Measurements from ENCODE around the gene SLC45A1.

The SLC45A1 gene

DNA sequence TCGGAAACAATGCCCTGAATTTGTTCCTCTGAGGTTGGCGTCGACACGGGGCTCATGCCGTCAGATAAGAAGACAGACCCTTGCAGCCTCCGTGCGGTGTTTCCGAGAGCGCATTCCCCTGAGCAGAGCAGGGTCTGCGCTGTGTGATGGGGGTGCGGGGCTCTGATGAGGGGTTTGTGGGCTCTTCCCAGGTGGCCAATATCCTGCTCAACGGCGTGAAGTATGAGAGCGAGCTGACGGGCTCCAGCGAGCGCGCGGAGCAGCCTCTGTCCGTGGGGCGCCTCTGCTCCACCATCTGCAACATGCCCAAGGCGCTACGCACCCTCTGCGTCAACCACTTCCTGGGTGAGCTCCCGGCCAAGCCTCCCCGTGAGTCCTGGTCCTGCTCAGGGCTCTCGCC, 17.3 kb downstream of the SLC45A1 start:
- DNase-seq (ENCODE audit: low spot score): no peak

GRCh38 chr1:8337776-8338525, 20.0 kb downstream of the SLC45A1 start:
- no peak for DNase-seq (ENCODE audit: low spot score)

GRCh38 chr1:8338526-8339202, 20.8 kb downstream of the SLC45A1 start:
- DNase-seq (ENCODE audit: low spot score): no peak

DNA sequence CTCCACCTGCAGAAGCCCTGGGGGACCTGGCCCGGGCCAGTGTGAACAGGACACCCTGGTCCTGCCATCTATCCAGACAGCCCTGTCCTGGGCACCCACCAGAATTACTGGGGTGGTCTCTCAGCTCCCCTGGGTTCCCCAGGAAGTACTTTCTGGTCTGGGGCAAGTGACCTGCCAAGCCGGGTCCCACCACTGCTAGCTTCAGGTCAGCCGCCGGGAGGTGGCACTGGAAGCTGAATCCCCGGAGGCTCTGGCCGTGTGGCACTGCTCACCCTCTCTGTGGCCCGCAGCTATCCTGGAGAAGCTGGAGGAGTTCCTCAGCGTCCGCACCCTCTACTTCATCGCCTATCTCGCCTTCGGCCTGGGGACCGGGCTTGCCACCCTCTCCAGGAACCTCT, 21.3 kb downstream of the SLC45A1 start:
- DNase-seq (ENCODE audit: low spot score): no peak

DNA sequence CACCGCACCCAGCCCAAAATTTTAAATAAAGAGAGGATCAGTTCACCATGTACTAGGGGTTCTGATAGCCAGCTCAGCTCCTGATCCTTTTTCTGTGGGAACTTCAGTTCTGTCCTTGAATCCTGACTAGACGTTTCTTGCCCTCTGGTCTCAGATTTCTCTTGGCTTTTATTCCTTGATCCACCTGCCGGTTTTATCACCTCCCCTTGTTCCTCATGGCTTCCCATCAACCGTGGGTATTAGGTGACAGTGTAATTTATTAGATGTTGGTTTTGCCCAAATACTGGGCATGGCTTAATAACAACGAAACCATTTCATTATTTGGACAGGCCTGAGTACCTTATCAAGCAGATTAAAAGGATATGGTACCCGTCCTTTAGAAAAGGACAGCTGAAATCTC, 22.5 kb downstream of the SLC45A1 start:
- DNase-seq (ENCODE audit: low spot score): no peak

GRCh38 chr1:8342325-8342724, 24.4 kb downstream of the SLC45A1 start:
- no peak for DNase-seq (ENCODE audit: low spot score)

- DNase-seq (ENCODE audit: low spot score): no peak
Measured at GRCh38 chr1:8343044-8343443, 25.1 kb downstream of the SLC45A1 start.

GRCh38 chr1:8343464-8344001, 25.6 kb downstream of the SLC45A1 start:
- DNase-seq (ENCODE audit: low spot score): no peak

- DNase-seq (ENCODE audit: low spot score): no peak
Measured at GRCh38 chr1:8344893-8345507, 27.1 kb downstream of the SLC45A1 start.

- no peak for DNase-seq (ENCODE audit: low spot score)
Measured at GRCh38 chr1:8345621-8346415, 27.9 kb downstream of the SLC45A1 start.

DNA sequence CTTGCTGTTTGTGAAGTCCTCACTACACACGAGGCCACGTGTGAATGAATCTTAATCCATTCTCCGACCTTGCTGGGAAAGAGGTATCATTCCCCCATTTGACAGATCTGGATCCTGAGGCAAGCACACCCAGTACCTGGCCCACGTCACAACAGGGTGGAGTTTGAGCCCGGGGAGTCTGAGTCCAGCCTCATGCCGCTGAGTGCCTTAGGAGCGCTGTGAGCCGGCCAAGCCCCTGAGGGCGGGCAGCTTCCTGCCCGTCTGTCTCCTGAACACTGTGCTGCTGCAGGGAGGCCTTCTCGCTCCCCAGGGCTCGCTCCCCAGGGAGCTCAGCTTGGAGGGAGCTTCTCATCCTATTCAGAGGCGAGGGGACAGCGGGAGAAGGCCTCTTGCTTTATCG, 29.7 kb downstream of the SLC45A1 start:
- no peak for DNase-seq (ENCODE audit: low spot score)

DNA sequence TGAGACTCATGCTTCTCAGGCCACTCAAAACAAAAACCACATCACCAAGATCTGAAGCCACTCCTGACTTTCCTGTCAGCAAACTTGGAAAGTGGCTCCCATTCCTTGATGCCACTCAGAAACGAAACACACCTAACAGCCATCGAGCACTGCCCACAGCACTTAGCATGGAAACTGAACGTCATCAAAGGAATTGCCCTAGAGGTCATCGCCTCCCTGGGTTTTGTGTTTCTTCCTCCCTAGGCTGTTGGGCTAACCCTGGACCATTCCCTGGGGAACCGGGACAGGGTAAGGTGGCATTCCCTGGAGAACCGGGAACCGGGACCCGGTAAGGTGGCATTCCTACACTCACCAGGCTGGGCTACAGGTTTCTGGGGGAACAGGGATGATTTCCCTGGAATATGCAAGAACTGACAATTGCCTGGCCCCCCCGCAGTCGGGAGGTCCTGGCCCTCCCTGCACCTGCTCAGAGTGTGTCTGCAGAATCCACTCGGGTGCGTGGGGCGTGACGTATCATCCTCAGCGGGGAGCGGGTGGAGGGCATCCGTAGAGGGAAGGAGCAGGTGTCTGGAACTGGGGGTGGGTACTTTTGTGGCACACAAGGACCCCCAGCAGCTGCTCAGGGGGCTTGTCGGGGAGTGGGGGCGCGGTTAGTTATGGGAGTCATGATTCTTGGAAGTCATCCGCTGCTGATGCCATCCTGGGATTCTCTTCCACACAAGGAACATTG, 30.3 kb downstream of the SLC45A1 start:
- DNase-seq (ENCODE audit: low spot score): no peak

DNA sequence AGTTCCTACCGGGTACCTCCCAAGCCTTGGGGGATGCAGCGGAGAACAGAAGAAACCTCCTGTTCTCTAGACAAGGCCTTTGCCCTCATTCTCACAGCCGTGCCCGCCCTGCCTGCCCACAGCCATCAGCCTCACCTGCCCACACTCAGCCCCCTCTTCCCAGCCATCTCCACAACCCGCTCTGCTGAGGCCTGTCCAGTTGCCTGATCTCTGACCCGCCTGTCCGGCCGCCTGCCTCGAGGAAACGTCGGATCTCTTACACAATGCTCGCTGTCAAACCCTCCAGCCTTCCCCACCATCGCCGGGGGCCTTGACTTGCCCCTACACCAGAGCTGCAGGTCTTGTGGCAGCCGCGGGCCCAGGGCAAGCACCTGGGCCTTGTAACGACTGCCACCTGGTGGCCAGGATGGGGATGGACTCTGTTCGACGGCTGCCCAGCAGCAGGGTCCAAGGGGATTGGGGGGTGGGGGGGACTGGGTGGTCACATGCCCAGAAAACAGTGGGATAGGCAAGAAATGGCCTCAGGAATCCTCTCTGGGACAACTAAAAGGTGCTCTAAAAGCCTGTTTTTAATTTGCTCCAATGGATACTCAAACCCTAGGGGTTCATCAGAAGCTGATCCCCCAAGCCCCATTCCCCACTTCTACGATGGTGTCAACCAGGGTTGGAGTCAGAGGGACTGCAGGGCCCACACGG, 31.0 kb downstream of the SLC45A1 start:
- no peak for DNase-seq (ENCODE audit: low spot score)

GRCh38 chr1:8349473-8349865, 31.6 kb downstream of the SLC45A1 start:
- DNase-seq (ENCODE audit: low spot score): no peak

DNA sequence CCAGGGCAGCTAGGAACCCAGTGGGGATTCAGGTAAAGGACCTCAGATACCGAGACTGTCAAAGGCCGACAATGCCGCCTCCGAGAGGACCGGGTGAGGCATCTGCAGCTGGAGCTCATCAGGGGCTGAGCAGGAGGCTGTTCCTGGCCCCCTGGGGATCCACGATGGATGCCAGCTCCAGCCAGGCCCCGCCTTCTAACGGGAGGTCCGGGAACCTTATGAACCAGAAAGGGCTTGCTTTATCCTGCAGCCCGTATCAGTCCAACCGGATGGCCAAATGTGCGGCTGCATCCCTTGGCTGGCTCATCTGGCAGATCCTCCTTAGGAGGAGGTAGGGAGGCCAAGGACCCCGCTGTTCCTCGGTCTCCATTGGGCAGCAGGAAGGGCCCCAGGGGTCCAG, 32.0 kb downstream of the SLC45A1 start:
- no peak for DNase-seq (ENCODE audit: low spot score)

DNA sequence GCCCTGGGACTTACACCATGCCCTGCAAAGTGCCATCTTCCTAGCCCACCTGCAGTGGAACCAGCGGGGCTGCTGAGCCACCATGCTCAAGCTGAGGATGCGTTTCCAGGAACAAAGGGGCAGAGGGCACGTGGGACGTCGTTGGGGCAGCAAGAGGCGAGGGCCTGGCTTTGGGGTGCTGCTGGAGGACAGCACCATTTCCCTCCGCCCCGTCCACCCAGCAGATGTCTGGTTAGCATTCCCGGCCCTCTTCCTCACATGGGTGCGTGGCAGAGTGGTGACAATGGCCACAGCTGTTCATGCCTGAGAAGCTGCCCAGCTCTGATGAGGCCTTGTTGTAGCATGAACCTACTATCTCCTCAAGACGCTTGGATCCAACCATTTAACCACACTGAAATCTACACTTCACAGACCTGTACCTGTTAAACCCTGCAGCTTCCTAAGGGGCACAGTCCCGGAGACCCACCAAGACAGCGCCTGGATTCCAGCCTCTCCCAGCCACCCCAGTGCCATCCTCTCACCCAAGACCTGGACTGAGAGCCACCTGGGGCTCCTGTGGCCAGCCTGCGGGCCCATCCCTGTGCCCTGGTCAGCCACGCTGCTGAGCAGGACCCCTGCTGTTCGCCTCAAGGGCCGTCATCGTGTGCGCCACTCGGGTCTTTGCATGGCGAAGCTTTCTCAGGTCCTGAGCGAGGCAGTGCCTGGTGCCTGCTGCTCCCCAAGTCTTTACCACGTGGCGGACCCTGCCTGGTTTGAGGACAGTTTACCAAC, 33.2 kb downstream of the SLC45A1 start:
- DNase-seq (ENCODE audit: low spot score): peak; percentile 54

DNA sequence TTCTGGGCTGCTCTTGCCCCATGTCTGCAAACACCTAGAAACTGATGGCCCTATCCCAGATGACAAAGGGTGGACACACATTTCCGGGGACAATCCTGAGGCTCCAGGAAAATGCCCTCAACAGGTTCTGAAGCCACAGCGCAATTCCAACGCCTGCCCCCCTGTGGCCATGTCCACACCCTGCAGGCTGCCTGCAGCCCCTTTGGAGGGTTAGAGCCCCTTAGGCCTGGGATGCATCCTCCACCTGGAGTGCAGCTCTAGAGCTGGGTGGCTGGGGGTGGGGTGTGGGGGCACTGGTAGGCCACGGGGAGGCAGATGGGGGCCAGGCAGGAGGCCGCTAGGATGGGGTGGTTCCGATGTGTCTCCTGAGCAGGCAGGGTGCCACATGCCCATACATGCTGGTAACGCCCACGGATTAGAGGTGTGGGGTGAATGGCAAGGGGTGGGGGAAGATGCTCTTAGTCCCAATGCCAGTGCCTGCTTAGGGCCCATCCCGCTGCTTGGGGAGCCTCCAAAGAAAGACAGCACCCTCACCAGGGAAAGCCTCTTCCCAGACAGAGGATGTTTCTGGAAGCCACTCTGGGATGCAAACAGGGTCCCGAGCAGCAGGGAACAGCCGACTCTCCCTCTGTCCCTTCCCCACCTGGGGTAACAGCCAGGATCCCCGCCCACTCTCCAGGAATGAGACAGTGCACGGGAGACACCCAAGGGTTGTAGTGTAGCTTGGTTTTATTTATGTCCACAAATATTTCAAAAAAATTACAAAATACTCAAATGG, 34.0 kb downstream of the SLC45A1 start:
- no peak for DNase-seq (ENCODE audit: low spot score)

- DNase-seq (ENCODE audit: low spot score): no peak
Measured at GRCh38 chr1:8352471-8352845, 34.5 kb downstream of the SLC45A1 start.
